ENCODE measurements around the gene ITPR2.
"Not testable (repeated sequence)": the region's sequence is repeated elsewhere in the genome, so short reads cannot be mapped to it uniquely, and the experiment has no call there.

ITPR2 gene

GRCh38 chr12:26496170-26496569, 336.8 kb downstream of the ITPR2 start:
- no peak for DNase-seq

GRCh38 chr12:26493656-26494055, 339.3 kb downstream of the ITPR2 start:
- DNase-seq, result no peak

GRCh38 chr12:26492406-26492805, 340.6 kb downstream of the ITPR2 start:
- DNase-seq, result no peak

- DNase-seq, result no peak
Observed at GRCh38 chr12:26489908-26490307, 343.1 kb downstream of the ITPR2 start.

- no peak for DNase-seq
Observed at GRCh38 chr12:26488351-26488750, 344.6 kb downstream of the ITPR2 start.

- DNase-seq, result no peak
Observed at GRCh38 chr12:26473291-26473690, 359.7 kb downstream of the ITPR2 start.

GRCh38 chr12:26471560-26471959, 361.4 kb downstream of the ITPR2 start:
- DNase-seq, result no peak

GRCh38 chr12:26469421-26470180, 363.4 kb downstream of the ITPR2 start:
- no peak for DNase-seq

GRCh38 chr12:26467351-26467750, 365.6 kb downstream of the ITPR2 start:
- DNase-seq, result no peak

GRCh38 chr12:26466726-26467125, 366.3 kb downstream of the ITPR2 start:
- no peak for DNase-seq

GRCh38 chr12:26465419-26466097, 367.4 kb downstream of the ITPR2 start:
- no peak for DNase-seq

- no peak for DNase-seq
Observed at GRCh38 chr12:26461776-26462175, 371.2 kb downstream of the ITPR2 start.

GRCh38 chr12:26460361-26460760, 372.6 kb downstream of the ITPR2 start:
- DNase-seq, result no peak

GRCh38 chr12:26455936-26456574, 376.9 kb downstream of the ITPR2 start:
- DNase-seq, result no peak

GRCh38 chr12:26453246-26453645, 379.7 kb downstream of the ITPR2 start:
- DNase-seq, result no peak

GRCh38 chr12:26452511-26452910, 380.5 kb downstream of the ITPR2 start:
- DNase-seq, result no peak

GRCh38 chr12:26451763-26452162, 381.2 kb downstream of the ITPR2 start:
- DNase-seq, result no peak

GRCh38 chr12:26445909-26446308, 387.1 kb downstream of the ITPR2 start:
- no peak for DNase-seq

- DNase-seq, result no peak
Observed at GRCh38 chr12:26443309-26443708, 389.7 kb downstream of the ITPR2 start.

- no peak for DNase-seq
Observed at GRCh38 chr12:26441434-26441833, 391.6 kb downstream of the ITPR2 start.

GRCh38 chr12:26435069-26435404, 398.0 kb downstream of the ITPR2 start:
- no peak for DNase-seq

GRCh38 chr12:26434299-26435068, 398.5 kb downstream of the ITPR2 start:
- no peak for DNase-seq

GRCh38 chr12:26433701-26434100, 399.3 kb downstream of the ITPR2 start:
- not testable (repeated sequence) for DNase-seq
